ENCODE results near the gene LRP1B.

DNA sequence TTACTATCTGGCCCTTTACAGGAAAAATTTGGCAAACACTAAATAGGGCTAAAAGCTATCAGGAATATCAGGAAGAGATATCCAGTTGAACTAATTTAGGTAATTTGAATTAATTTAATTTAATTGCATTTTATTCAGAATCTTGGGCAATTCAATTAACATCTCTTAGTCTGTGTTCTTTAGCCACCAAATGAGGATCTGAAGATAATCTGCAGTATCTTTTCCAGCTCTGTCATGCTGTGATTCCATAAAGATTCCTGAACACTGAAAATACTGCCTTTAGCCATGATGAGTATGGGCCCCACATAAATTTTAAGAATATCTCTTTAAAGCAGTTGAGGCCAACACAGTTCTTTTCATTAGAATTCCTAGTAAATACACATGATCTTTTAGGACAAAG is 1679.5 kb downstream of the LRP1B start:
- TF ChIP-seq POLR2A (IDR thresholded peaks at IDR 0.05; ENCODE audit: low read depth) = no peak
- no peak for TF ChIP-seq EP300 (IDR thresholded peaks at IDR 0.05)
- TF ChIP-seq CTCF (IDR thresholded peaks at IDR 0.05) = no peak
- TF ChIP-seq POLR2AphosphoS5 (IDR thresholded peaks at IDR 0.05) = no peak

Data from esophagus muscularis mucosa (tissue), 4 donors.